Aorta (tissue), 5 donors: ENCODE results near the gene ZDHHC11. TPM values are rescaled to one million over a fixed set of nuclear protein-coding genes. Genes with fewer than 3 reads are reported as not detected.

Source experiments
- ATAC-seq: fragments of 200-7000 bp; cut with Tn5 transposase; one replicate; pipeline ENCODE4 v1.9.1; 2022; ENCODE audit warnings: moderate library complexity; ENCODE audit not compliant: low FRiP score
- DNase-seq, 2 donors: peaks; one replicate each; pipeline ENCODE4 v3.0.0-alpha.2; 2020
- H3K27ac ChIP-seq, 2 donors: one replicate each; pipeline ENCODE4 v1.5.1; 2013; ENCODE audit warnings: low read length in 2 of 2, mild to moderate bottlenecking in 2 of 2, moderate library complexity in 2 of 2, control low read depth in 1 of 2, inconsistent platforms in 1 of 2, low read depth in 1 of 2
- H3K27me3 ChIP-seq, 2 donors: one replicate each; pipeline ENCODE4 v1.6.1; 2013; ENCODE audit warnings: control low read depth in 1 of 2, low read length in 1 of 2, mild to moderate bottlenecking in 1 of 2, moderate library complexity in 1 of 2; ENCODE audit not compliant: insufficient read depth in 2 of 2, control insufficient read depth in 1 of 2
- H3K36me3 ChIP-seq, 2 donors: one replicate each; pipeline ENCODE4 v1.6.1; 2013; ENCODE audit warnings: control low read depth in 1 of 2, low read length in 1 of 2, mild to moderate bottlenecking in 1 of 2; ENCODE audit not compliant: insufficient read depth in 2 of 2, control insufficient read depth in 1 of 2
- H3K4me1 ChIP-seq, 2 donors: one replicate each; pipeline ENCODE4 v1.6.1; 2013; ENCODE audit warnings: low read length in 2 of 2, control low read depth in 1 of 2, mild to moderate bottlenecking in 1 of 2, moderate library complexity in 1 of 2; ENCODE audit not compliant: insufficient read depth in 2 of 2, control insufficient read depth in 1 of 2
- H3K4me3 ChIP-seq, 2 donors: one replicate each; pipeline ENCODE4 v1.5.1; 2013; ENCODE audit warnings: low read length in 2 of 2, control low read depth in 1 of 2, mild to moderate bottlenecking in 1 of 2
- H3K9me3 ChIP-seq: one replicate; pipeline ENCODE4 v1.6.1; 2013; ENCODE audit warnings: mild to moderate bottlenecking, low read length; ENCODE audit not compliant: control insufficient read depth
- WGBS, 2 donors: extraction: QIAGEN DNeasy Blood & Tissue Kit; methylation state at CpG; one replicate each; pipeline ENCODE4 v1.1.7; 2013; 5-methylcytosine and 5-hydroxymethylcytosine counted together
- intact Hi-C, 2 donors: fragments of 100-400 bp; cut with DNase I; formaldehyde crosslinking; loops; one replicate each; pipeline versions ENCODE4 v1.14.2 to v1.15.0; 2022
- polyA plus RNA-seq, 2 donors: library from polyadenylated mRNA; stranded (reverse); fragments of 200-250 nt; gene quantifications; one replicate each; pipeline ENCODE4 v1.2.3, GENCODE V29; 2013
- total RNA-seq, 2 donors: library from RNA; stranded (reverse); fragmentation: NEBNext Ultra II Directional; extraction: Animal tissue kit (Norgen Biotek cat#: 25700); gene quantifications; one replicate each; pipeline ENCODE4 v1.2.1, GENCODE V29; 2021
- donor health status: healthy with polysubstance abuse.
- donor health status: Bipolar disorder and iron deficiency.
- donor health status: DM: no; HTN: no; CAD: no.
- donor health status: DM: no; HTN: no; CAD: no.
- donor health status: DM: yes; HTN: yes; CAD: no.

The ZDHHC11 gene
- total and polyA plus RNA-seq, 4 donors = 1.5 to 26.0 (median 6.2) TPM

- no peak overlapping the region for H3K4me3 ChIP-seq
- H3K27ac ChIP-seq = no peak overlapping the region
- intact Hi-C loops = no loop called here
Observed at GRCh38 chr5:761854-762710, 88.7 kb downstream of the ZDHHC11 start.

GRCh38 chr5:761059-761771, 89.6 kb downstream of the ZDHHC11 start:
- ATAC-seq = no peak
- H3K9me3 ChIP-seq = no peaks in the 10 kb centered on the region
- no peak overlapping the region for H3K4me3 ChIP-seq
- H3K27ac ChIP-seq = no peak overlapping the region
- peaks cover 0 to 1% of the 10 kb centered on the region in 2 donors for H3K36me3 ChIP-seq
- no peaks in the 10 kb centered on the region for H3K4me1 ChIP-seq
- peak; percentile 49 to 84 for DNase-seq
- intact Hi-C loops = no loop called here
- 86 to 91% methylated on average over 15 of the region's 15 CpGs for WGBS, 2 donors
- no peaks in the 10 kb centered on the region for H3K27me3 ChIP-seq

More at GRCh38 chr5:761854-762710, 88.7 kb downstream of the ZDHHC11 start:
- ATAC-seq (no peak), DNase-seq (peak; percentile 49 to 84)
- Histone ChIP-seq H3K36me3 (peaks cover 0 to 1% of the 10 kb centered on the region in 2 donors), H3K4me1 (no peaks in the 10 kb centered on the region), H3K9me3 (no peaks in the 10 kb centered on the region), H3K27me3 (no peaks in the 10 kb centered on the region)
- WGBS, 2 donors = 82 to 89% methylated on average over 8 of the region's 8 CpGs

- Histone ChIP-seq H3K27ac (no peak overlapping the region), H3K9me3 (no peaks in the 10 kb centered on the region), H3K4me3 (no peak overlapping the region), H3K27me3 (no peaks in the 10 kb centered on the region), H3K36me3 (no peaks in the 10 kb centered on the region), H3K4me1 (no peaks in the 10 kb centered on the region)
- ATAC-seq = no peak
- intact Hi-C loops = no loop called here
- peak; percentile 44 to 84 for DNase-seq
- 94 to 95% methylated on average over 24 of the region's 24 CpGs for WGBS, 2 donors
Observed at GRCh38 chr5:760363-761058, 90.3 kb downstream of the ZDHHC11 start.

DNA sequence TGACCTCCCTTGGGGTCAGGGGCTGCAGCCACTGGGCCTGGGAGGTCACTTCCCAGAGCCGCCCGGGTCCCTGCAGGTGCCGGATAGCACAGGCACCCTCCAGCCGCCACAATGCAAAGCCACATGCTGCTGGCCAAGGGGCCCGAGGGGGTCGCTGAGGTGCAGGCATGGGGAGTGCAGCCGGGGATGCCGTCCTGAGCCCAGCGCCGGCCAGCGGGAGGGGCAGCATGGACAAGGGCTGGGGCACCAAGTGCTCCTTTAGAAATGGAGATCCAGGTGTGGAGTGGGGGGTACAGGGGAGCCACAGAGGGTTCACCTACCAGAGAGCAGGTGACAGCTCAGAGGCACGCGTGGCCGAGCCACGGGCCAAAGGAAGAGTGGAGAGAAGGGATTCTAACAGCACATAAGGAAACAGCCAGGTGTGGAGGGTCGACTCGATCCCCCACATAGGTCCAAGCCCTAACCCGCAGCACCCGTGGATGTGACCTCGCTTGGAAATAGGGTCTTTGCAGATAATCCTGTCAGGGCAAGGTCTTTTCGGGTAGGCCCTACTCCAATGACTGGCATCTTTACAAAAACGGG, 90.9 kb downstream of the ZDHHC11 start:
- H3K27ac ChIP-seq = no peak overlapping the region
- WGBS, 2 donors = 95 to 96% methylated on average over 22 of the region's 22 CpGs
- H3K4me3 ChIP-seq = no peak overlapping the region
- ATAC-seq (no peak), DNase-seq (peak; percentile 49 to 81)
- no peaks in the 10 kb centered on the region for H3K27me3 ChIP-seq
- no peaks in the 10 kb centered on the region for H3K4me1 ChIP-seq
- intact Hi-C loops = no loop called here
- H3K9me3 ChIP-seq = no peaks in the 10 kb centered on the region
- H3K36me3 ChIP-seq = no peaks in the 10 kb centered on the region

GRCh38 chr5:759111-759751, 91.6 kb downstream of the ZDHHC11 start:
- DNase-seq (peak; percentile 61 to 87), ATAC-seq (peak; percentile 42)
- intact Hi-C loops = no loop called here
- no peak overlapping the region for H3K4me3 ChIP-seq
- no peak overlapping the region for H3K27ac ChIP-seq
- H3K4me1 ChIP-seq = no peaks in the 10 kb centered on the region
- H3K27me3 ChIP-seq = no peaks in the 10 kb centered on the region
- H3K9me3 ChIP-seq = no peaks in the 10 kb centered on the region
- 59 to 69% methylated on average over 33 of the region's 33 CpGs for WGBS, 2 donors
- no peaks in the 10 kb centered on the region for H3K36me3 ChIP-seq

DNA sequence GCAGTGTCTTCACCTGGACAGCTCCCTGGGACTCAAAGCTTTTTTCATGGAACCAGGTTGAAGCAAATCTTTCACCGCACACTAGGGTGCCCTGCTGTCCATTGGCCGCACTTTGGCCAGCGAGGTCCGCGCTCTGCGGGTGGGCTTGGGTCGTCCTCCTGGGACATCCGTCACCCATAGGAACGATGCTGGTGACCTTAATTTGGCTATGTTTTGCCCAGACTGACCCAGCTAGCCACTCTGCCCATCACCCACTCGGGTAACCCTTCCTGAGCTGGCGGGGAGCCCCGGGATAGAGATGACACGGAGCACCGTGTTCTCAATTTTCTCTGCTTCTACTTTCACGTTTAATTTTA, 92.1 kb downstream of the ZDHHC11 start:
- DNase-seq (peak; percentile 39 to 87), ATAC-seq (no peak)
- no peaks in the 10 kb centered on the region for H3K9me3 ChIP-seq
- H3K4me3 ChIP-seq = no peak overlapping the region
- no peaks in the 10 kb centered on the region for H3K4me1 ChIP-seq
- H3K27me3 ChIP-seq = no peaks in the 10 kb centered on the region
- intact Hi-C loops = no loop called here
- H3K36me3 ChIP-seq = no peaks in the 10 kb centered on the region
- no peak overlapping the region for H3K27ac ChIP-seq
- 78 to 91% methylated on average over 15 of the region's 15 CpGs for WGBS, 2 donors

DNA sequence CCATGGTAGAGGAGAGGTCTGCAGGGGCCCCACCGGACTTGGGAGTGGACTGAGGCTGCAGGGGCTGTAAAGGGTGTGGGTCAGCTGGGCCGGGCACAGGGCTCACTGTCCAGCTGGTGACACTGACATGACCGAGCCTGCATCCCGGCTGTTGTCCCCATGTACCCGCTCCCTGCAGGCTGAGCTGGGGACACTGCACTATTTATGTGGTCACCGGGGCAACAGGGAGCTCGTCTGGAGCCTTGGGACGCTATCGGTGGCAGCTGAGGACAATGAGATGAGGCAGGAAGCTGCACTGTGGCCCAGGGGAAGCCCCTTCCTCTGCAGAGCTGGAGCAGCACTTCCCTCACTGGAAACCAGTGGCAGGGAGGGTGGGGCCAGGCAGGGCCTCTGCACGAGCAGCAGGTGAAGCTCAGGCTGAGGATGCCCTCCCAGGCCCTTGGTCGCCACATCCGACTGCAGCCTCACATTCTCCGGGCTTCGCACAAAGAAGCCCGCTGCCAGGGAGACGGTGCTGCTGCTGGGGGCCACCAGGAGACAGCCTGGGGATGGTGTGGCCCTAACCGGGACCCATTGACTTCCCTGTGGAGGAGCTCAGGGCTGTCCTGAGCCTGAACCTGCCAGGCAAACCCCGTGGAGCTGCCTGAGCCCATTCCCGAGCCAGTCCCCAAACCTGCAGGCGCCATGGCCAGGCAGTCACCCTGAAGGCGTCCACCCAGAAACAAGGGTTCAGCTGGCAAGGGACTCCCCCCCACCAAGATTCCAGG, 92.7 kb downstream of the ZDHHC11 start:
- intact Hi-C loops = loop anchor here (2.0 kb wide), 1 partner anchor 89 kb away; no protein-coding TSS in a partner anchor
- Histone ChIP-seq H3K9me3 (no peaks in the 10 kb centered on the region), H3K27me3 (no peaks in the 10 kb centered on the region), H3K36me3 (no peaks in the 10 kb centered on the region), H3K4me1 (no peaks in the 10 kb centered on the region), H3K4me3 (no peak overlapping the region), H3K27ac (no peak overlapping the region)
- ATAC-seq (no peak), DNase-seq (peak; percentile 60 to 86)
- 81 to 84% methylated on average over 21 of the region's 21 CpGs for WGBS, 2 donors
